CD4-positive, alpha-beta T cell (primary cell): ENCODE measurements around the gene TXNDC2. TPM values are rescaled to one million over a fixed set of nuclear protein-coding genes. Genes with fewer than 3 reads are reported as not detected.

ENCODE experiments used
- ATAC-seq: fragments of 200-7000 bp; cut with Tn5 transposase; one replicate; pipeline ENCODE4 v1.10.0; 2022; ENCODE audit warnings: mild to moderate bottlenecking; ENCODE audit not compliant: poor library complexity
- CTCF ChIA-PET: fragments of 350-600 bp; sonication (Branson Sonifier 250); formaldehyde crosslinking; loops from one replicate; lab custom pipeline; 2021; ENCODE audit warnings: antibody characterized with exemption, inconsistent platforms; lab: Charles Lee
- POLR2A ChIA-PET: fragments of 350-600 bp; sonication (Branson Sonifier 250); formaldehyde crosslinking; loops from one replicate; lab custom pipeline; 2021; ENCODE audit warnings: antibody characterized with exemption, inconsistent platforms; lab: Charles Lee
- DNase-seq, 14 experiments: peaks; one replicate each; pipeline ENCODE4 v3.0.0-alpha.2; 2013 to 2020; ENCODE audit warnings: mixed read lengths in 2 of 14
- H3K27ac ChIP-seq, 2 donors: one replicate each; pipeline versions ENCODE4 v1.5.1 to v1.7.0; 2013; ENCODE audit warnings: low read length in 2 of 2, low read depth in 1 of 2, mild to moderate bottlenecking in 1 of 2
- H3K27me3 ChIP-seq, 2 experiments: 1 replicate in 1 of 2; 2 replicates in 1 of 2; pipeline versions ENCODE4 v1.6.1 to v1.7.0; 2013; ENCODE audit warnings: low read length in 2 of 2, control low read depth in 1 of 2, mild to moderate bottlenecking in 1 of 2, moderate library complexity in 1 of 2; ENCODE audit not compliant: insufficient read depth in 2 of 2, control insufficient read depth in 1 of 2
- H3K36me3 ChIP-seq: one replicate; pipeline ENCODE4 v1.6.1; 2013; ENCODE audit warnings: low read length, control low read depth; ENCODE audit not compliant: insufficient read depth
- H3K4me1 ChIP-seq: one replicate; pipeline ENCODE4 v1.6.1; 2013; ENCODE audit warnings: low read length, control low read depth; ENCODE audit not compliant: insufficient read depth
- H3K4me3 ChIP-seq: one replicate; pipeline ENCODE4 v1.5.1; 2013; ENCODE audit warnings: mild to moderate bottlenecking, low read length, moderate library complexity
- H3K9me3 ChIP-seq, 2 experiments: 1 replicate in 1 of 2; 2 replicates in 1 of 2; pipeline versions ENCODE4 v1.6.1 to v1.7.0; 2013; ENCODE audit warnings: low read length in 2 of 2, mild to moderate bottlenecking in 2 of 2, control low read depth in 1 of 2, moderate library complexity in 1 of 2; ENCODE audit not compliant: control insufficient read depth in 1 of 2, insufficient read depth in 1 of 2
- H3K27ac Mint-ChIP-seq: one replicate; pipeline ENCODE4 v1.8.0; 2020; ENCODE audit warnings: mixed read lengths
- H3K27me3 Mint-ChIP-seq: one replicate; pipeline ENCODE4 v1.8.0; 2021; ENCODE audit warnings: mixed read lengths
- H3K36me3 Mint-ChIP-seq: one replicate; pipeline ENCODE4 v1.8.0; 2021; ENCODE audit warnings: low read depth, mixed read lengths
- H3K4me1 Mint-ChIP-seq: one replicate; pipeline ENCODE4 v1.8.0; 2021; ENCODE audit warnings: low read depth, mixed read lengths
- H3K4me3 Mint-ChIP-seq: one replicate; pipeline ENCODE4 v1.8.0; 2020; ENCODE audit warnings: mild to moderate bottlenecking, mixed read lengths
- H3K9me3 Mint-ChIP-seq: one replicate; pipeline ENCODE4 v1.8.0; 2020; ENCODE audit warnings: mixed read lengths
- CTCF ChIP-seq: fragments of 200-600 bp; IDR thresholded peaks from one replicate; pipeline ENCODE4 v1.8.0; 2022; ENCODE audit warnings: antibody characterized with exemption, mild to moderate bottlenecking
- intact Hi-C, 2 experiments: fragments of 100-400 bp; cut with DNase I in 1 of 2; cut with micrococcal nuclease in 1 of 2; formaldehyde crosslinking; loops; one replicate each; pipeline versions ENCODE4 v1.15.1 to v1.9.0; 2023 to 2025; cut with DNase I, micrococcal nuclease
- total RNA-seq, 174 experiments: library from RNA in 2 of 174; stranded (reverse) in 2 of 174; gene quantifications; one replicate each; pipeline ENCODE4 v1.2.3 and lab custom pipeline; 2021 to 2026

TXNDC2 gene
- total RNA-seq, 2 experiments from 2014 or later, result not detected

GRCh38 chr18:9924371-9924943 is 38.7 kb downstream of the TXNDC2 start:
- no peak overlapping the region for H3K27ac ChIP-seq
- no peak for TF ChIP-seq CTCF
- peaks cover 9% of the 10 kb centered on the region for H3K36me3 Mint-ChIP-seq
- no peaks in the 10 kb centered on the region for H3K27me3 Mint-ChIP-seq
- ATAC-seq (no peak), DNase-seq (no peak)
- no peaks in the 10 kb centered on the region for H3K9me3 Mint-ChIP-seq
- H3K36me3 ChIP-seq, result no peaks in the 10 kb centered on the region
- H3K4me1 ChIP-seq, result peaks cover 25% of the 10 kb centered on the region
- peaks cover 42% of the 10 kb centered on the region for H3K4me1 Mint-ChIP-seq
- CTCF ChIA-PET, result no interaction called here
- peak overlapping the region; percentile 53 for H3K4me3 Mint-ChIP-seq
- H3K27me3 ChIP-seq, result no peaks in the 10 kb centered on the region
- peak overlapping the region; percentile 8 for H3K27ac Mint-ChIP-seq
- no peak overlapping the region for H3K4me3 ChIP-seq
- intact Hi-C loops, result no loop called here
- POLR2A ChIA-PET, result interaction anchor here (2.5 to 2.6 kb wide), 2 partner anchors 9 to 11 kb away, joined by 13 to 15 read pairs; partner anchors contain the start of gene VAPA
- no peaks in the 10 kb centered on the region for H3K9me3 ChIP-seq

GRCh38 chr18:9925369-9925768 is 39.6 kb downstream of the TXNDC2 start:
- no peaks in the 10 kb centered on the region for H3K27me3 ChIP-seq
- peaks cover 17% of the 10 kb centered on the region for H3K4me1 ChIP-seq
- Mint-ChIP-seq H3K4me3 (no peak overlapping the region), H3K27ac (peak overlapping the region; percentile 14), H3K36me3 (peaks cover 9% of the 10 kb centered on the region), H3K9me3 (no peaks in the 10 kb centered on the region), H3K4me1 (peaks cover 49% of the 10 kb centered on the region), H3K27me3 (no peaks in the 10 kb centered on the region)
- DNase-seq (no peak), ATAC-seq (no peak)
- no peak for TF ChIP-seq CTCF
- H3K27ac ChIP-seq, result no peak overlapping the region
- no peaks in the 10 kb centered on the region for H3K36me3 ChIP-seq
- ChIA-PET POLR2A (interaction anchor here (2.3 kb wide), 1 partner anchor 11 kb away, joined by 23 read pairs; the partner anchor contains the start of gene VAPA), CTCF (no interaction called here)
- H3K9me3 ChIP-seq, result no peaks in the 10 kb centered on the region
- no peak overlapping the region for H3K4me3 ChIP-seq
- intact Hi-C loops, result no loop called here

GRCh38 chr18:9925795-9926194 is 40.0 kb downstream of the TXNDC2 start:
- Histone ChIP-seq H3K9me3 (no peaks in the 10 kb centered on the region), H3K4me3 (no peak overlapping the region), H3K4me1 (peaks cover 13% of the 10 kb centered on the region), H3K36me3 (no peaks in the 10 kb centered on the region), H3K27me3 (no peaks in the 10 kb centered on the region), H3K27ac (no peak overlapping the region)
- Mint-ChIP-seq H3K4me1 (peaks cover 52% of the 10 kb centered on the region), H3K27me3 (no peaks in the 10 kb centered on the region), H3K27ac (peak overlapping the region; percentile 14), H3K36me3 (peaks cover 9% of the 10 kb centered on the region), H3K4me3 (no peak overlapping the region), H3K9me3 (no peaks in the 10 kb centered on the region)
- ChIA-PET POLR2A (interaction anchor here (2.3 kb wide), 1 partner anchor 12 kb away, joined by 23 read pairs; the partner anchor contains the start of gene VAPA), CTCF (no interaction called here)
- TF ChIP-seq CTCF, result no peak
- intact Hi-C loops, result no loop called here
- ATAC-seq (no peak), DNase-seq (no peak)
